ENCODE measurements around the gene P2RX1.

Gene P2RX1

GRCh38 chr17:3924512-3925350, 8.5 kb upstream of the P2RX1 start:
- no peak for DNase-seq

- DNase-seq = no peak
Observed at GRCh38 chr17:3923466-3924190, 7.4 kb upstream of the P2RX1 start.

DNA sequence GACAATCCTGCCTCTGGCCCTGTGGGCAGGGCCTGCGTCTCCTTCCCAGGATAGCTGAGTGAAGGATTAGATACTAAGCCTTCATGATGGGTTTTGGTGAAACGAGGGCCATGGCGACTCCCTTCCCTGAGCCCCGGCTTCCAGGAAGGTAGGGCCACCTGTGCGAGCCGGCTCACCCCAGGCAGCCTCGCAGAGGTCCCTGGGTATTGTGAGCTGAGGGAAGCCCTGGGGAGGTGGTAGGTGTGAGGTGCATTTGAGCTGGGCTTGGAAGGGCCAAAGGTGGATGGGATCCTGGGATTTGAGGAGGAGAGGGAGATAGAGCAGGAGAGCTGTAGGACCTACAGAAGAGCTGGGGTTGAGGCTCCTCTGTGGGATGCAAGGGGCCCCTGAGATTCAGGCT, 6.5 kb upstream of the P2RX1 start:
- no peak for DNase-seq

GRCh38 chr17:3921502-3922319, 5.4 kb upstream of the P2RX1 start:
- no peak for DNase-seq

- DNase-seq = no peak
Observed at GRCh38 chr17:3921006-3921405, 4.7 kb upstream of the P2RX1 start.

GRCh38 chr17:3919123-3919624, 2.9 kb upstream of the P2RX1 start:
- DNase-seq = no peak

DNA sequence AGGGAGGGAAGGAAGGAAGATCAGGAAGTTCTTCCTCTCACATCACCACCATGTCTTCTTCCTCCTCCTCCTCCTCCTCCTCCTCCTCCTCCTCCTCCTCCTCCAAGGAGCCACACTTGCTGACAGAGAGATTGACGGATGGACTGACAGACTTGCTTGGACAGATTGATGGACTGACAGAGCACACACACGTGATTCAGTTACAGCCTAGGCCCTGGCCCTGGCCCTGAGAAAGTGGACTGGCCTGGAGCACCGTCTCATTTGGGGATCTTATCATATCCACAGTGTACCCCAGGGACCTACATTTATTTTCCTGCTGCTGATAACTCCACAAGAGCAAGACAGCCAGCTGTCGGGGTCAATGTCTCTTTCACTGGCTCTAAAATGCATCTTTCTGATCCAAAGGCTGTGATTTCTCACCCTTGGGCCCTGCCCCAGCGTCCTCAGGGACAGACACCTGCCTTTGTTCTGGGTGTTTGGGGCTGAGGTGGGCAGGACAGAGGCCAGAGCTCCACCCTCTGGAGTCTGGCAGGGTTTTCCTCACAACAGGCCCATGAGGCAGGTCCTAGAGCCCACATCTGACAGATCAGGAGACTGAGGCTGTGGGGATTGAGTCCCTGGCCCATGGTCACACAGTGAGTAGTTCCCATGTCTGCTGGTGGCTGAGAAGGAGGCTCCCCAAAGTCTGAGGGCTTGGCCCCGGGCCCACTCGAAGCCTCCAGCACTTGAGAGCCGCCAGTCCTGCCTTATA, 2.3 kb upstream of the P2RX1 start:
- DNase-seq = no peak

GRCh38 chr17:3917391-3917931, 1.2 kb upstream of the P2RX1 start:
- DNase-seq = no peak

DNA sequence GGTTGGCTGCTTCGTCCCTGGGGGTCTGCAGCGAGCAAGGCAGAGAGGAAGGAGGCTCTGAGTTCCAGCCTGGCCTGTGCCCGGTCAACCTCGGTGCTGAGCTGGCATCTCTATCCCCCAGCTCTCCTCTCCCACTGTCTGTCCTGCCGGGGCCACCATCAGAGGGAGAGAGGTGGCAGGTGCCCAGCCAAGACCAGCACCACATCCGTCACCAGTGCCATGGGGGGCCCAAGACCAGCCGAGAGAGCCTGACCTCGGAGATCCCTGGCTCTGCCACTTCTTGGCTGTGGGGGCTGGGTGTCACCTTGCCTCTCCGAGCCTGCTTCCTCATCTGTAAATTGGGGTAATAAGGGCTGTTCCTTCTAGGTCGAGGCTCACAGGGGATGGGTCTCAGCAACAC, 560 bp upstream of the P2RX1 start:
- DNase-seq = no peak

GRCh38 chr17:3915581-3915994, 677 bp downstream of the P2RX1 start:
- DNase-seq = no peak

- no peak for DNase-seq
Observed at GRCh38 chr17:3914312-3914670, 2.0 kb downstream of the P2RX1 start.

DNA sequence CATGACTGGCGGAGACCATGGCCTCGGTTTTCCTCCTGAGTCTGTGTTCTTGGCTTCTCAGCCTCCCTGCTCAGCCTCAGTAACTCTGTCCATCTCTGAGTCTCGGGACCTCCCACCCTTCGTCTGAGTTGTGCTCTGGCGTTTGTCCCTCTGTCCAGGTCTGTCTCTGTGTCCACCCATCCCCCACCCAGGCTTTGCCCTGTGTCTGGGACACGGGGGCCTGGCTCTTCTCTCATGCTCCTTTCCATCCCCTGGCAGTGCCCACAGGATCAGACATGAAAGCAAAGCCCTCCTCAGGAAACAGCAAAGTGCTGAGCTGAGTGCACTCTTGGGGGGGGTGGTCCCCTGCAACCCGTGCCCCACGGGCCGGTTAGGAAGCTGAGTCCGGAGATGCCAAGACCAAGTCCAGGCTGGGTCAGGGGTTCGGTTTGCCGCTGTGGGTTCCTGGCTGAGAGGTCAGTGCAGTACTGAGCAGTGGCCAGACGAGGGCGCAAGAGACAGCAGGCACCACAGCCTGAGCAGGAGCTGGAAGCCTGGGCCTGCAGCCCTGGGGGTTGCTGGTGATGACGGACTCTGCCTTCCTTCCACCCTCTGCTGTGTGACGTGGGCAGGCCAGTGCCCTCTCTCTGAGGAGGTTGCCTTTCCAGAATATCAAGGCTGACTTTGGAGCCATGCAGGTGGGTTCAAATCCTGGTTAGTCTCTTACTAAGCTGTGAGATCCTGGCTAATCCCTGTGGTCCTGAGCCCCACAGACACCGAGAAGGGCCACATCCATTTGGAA, 2.5 kb downstream of the P2RX1 start:
- DNase-seq = peak; percentile 80

DNA sequence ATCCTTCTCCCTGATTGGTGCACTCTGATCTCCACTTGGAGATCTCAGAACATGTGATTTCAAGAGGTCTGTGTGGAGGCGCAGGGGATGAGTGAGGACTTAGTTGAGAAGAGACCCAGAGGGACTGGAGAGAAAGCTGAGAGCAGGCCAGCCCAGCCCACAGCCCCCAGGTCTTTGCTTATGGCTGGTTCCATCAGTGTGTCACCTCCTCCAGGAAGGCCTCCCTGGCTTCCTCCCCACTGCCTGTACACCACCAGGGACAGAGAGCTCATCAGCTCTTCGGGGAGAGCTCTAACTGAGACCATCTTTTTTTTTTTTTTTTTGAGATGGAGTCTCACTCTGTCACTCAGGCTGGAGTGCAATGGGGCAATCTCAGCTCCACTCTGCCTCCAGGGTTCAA, 3.4 kb downstream of the P2RX1 start:
- DNase-seq = no peak

- DNase-seq = no peak
Observed at GRCh38 chr17:3911271-3912053, 4.8 kb downstream of the P2RX1 start.

GRCh38 chr17:3910420-3911270, 5.6 kb downstream of the P2RX1 start:
- no peak for DNase-seq

- DNase-seq = no peak
Observed at GRCh38 chr17:3909257-3909656, 7.0 kb downstream of the P2RX1 start.

DNA sequence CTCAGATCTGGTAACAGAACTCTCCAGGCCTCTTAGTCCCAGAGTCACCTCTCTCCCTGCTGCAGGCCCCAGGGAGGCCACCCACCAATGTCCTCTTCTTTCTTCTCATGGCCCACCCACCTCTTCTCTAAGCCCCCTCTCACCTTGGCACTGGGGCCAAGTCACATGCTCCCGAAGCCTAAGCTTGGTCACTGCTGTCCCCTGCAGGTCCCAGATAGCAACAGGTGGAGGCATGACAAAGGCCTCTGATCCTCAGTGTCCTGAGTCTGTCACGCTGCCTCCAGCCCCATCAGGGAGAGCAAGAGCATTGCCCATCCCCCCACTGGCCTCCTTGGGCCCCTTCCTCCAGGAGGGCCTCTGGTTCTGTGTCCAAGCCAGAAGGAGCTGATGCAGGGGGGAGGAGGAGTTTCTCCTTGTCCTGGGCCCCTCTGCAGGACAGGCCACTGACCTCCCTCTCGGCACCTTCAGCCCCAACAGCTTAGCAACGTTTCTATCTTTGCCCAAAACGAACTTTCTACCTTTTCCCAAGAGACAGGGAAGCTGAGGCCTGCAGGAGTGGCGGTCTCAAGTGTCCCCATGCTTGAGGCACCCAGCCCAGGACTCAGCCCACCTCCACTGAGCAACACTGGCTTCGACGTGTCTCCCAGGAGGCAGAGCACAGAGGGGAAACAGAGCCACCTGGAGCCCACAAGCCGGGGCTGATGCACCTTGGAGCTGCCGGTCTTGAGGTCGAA, 8.6 kb downstream of the P2RX1 start:
- no peak for DNase-seq

DNA sequence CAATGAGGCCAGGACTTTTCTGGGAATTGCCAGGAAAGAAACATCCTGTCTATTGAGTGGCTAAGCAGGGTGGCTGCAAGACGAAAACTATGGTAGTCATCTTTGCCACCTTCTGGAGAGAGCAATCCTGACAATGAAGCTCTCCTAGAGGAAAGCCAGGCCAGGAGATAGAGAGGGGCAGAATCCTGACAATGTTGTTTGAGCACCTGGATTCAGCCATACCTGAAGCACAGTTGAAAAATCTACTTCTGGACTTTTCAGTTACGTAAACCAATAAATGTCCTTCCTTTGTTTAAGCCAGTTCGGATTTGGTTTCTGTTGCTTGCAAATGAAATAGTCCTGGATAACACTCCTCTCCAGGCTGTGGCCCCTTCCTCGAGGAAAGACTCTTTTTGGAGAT, 9.4 kb downstream of the P2RX1 start:
- no peak for DNase-seq

GRCh38 chr17:3905017-3905520, 11.2 kb downstream of the P2RX1 start:
- DNase-seq = no peak
